Left renal pelvis (tissue), 4 donors: ENCODE results near the gene TM9SF1. TPM values are rescaled to one million over a fixed set of nuclear protein-coding genes. Genes with fewer than 3 reads are reported as not detected.

Experiments
- polyA plus RNA-seq, 4 donors: library from polyadenylated mRNA; unstranded; fragments of 120-200 nt; gene quantifications; one replicate each; pipeline ENCODE4 v1.2.1, GENCODE V29; 2013; ENCODE audit not compliant: insufficient read length in 4 of 4

The TM9SF1 gene
- polyA plus RNA-seq, 4 donors: 32.9 to 43.7 (median 35.4) TPM

Other genes with a start within 250 kb of the TM9SF1 start
- 10 to 100 TPM; 28.3 to 50.8 (median 44.2) TPM for gene DHRS4, start 241.7 kb downstream of the TM9SF1 start, polyA plus RNA-seq
- 10 to 100 TPM; 27.6 to 52.8 (median 31.4) TPM for gene DHRS4L2, start 206.5 kb downstream of the TM9SF1 start, polyA plus RNA-seq
- gene CARMIL3, start 143.4 kb downstream of the TM9SF1 start, polyA plus RNA-seq: 1 to 10 TPM; 1.2 to 2.0 (median 1.8) TPM
- not detected for gene CPNE6, start 123.9 kb downstream of the TM9SF1 start, polyA plus RNA-seq
- gene PCK2, start 101.1 kb downstream of the TM9SF1 start, polyA plus RNA-seq: 10 to 100 TPM in 3 of 4 donors, 1 to 10 TPM in 1; 7.7 to 31.0 (median 24.0) TPM
- gene DCAF11, start 80.7 kb downstream of the TM9SF1 start, polyA plus RNA-seq: 10 to 100 TPM; 41.2 to 90.6 (median 73.0) TPM
- 1 to 10 TPM in 3 of 4 donors, under 1 TPM in 1; 0.59 to 4.1 (median 2.1) TPM for gene NRL, start 80.5 kb downstream of the TM9SF1 start, polyA plus RNA-seq
- gene FITM1, start 64.8 kb downstream of the TM9SF1 start, polyA plus RNA-seq: 1 to 10 TPM in 1 of 4 donors, under 1 TPM in 3; 0.55 to 1.6 (median 0.79) TPM
- gene PSME1, start 59.2 kb downstream of the TM9SF1 start, polyA plus RNA-seq: 100 to 1,000 TPM; 131 to 226 (median 197) TPM
- 10 to 100 TPM in 3 of 4 donors, 1 to 10 TPM in 1; 9.7 to 21.4 (median 19.4) TPM for gene EMC9, start 53.9 kb downstream of the TM9SF1 start, polyA plus RNA-seq
- 100 to 1,000 TPM; 134 to 185 (median 166) TPM for gene PSME2, start 48.8 kb downstream of the TM9SF1 start, polyA plus RNA-seq
- 10 to 100 TPM; 44.8 to 59.8 (median 47.4) TPM for gene RNF31, start 47.9 kb downstream of the TM9SF1 start, polyA plus RNA-seq
- gene IRF9, start 34.2 kb downstream of the TM9SF1 start, polyA plus RNA-seq: 10 to 100 TPM; 46.1 to 68.1 (median 57.0) TPM
- gene REC8, start 23.4 kb downstream of the TM9SF1 start, polyA plus RNA-seq: 100 to 1,000 TPM in 1 of 4 donors, 10 to 100 TPM in 3; 28.0 to 100 (median 57.9) TPM
- 10 to 100 TPM; 19.8 to 39.5 (median 31.0) TPM for gene IPO4, start 6.6 kb downstream of the TM9SF1 start, polyA plus RNA-seq
- gene TSSK4, start 10.3 kb upstream of the TM9SF1 start, polyA plus RNA-seq: 10 to 100 TPM in 1 of 4 donors, 1 to 10 TPM in 3; 4.2 to 12.0 (median 5.6) TPM
- 10 to 100 TPM; 27.8 to 58.4 (median 52.0) TPM for gene CHMP4A, start 18.0 kb upstream of the TM9SF1 start, polyA plus RNA-seq
- gene MDP1, start 20.6 kb upstream of the TM9SF1 start, polyA plus RNA-seq: 10 to 100 TPM in 3 of 4 donors, 1 to 10 TPM in 1; 8.3 to 16.9 (median 11.3) TPM
- 100 to 1,000 TPM; 189 to 230 (median 217) TPM for gene NEDD8, start 36.9 kb upstream of the TM9SF1 start, polyA plus RNA-seq
- gene GMPR2, start 37.5 kb upstream of the TM9SF1 start, polyA plus RNA-seq: 100 to 1,000 TPM in 3 of 4 donors, 10 to 100 TPM in 1; 65.6 to 124 (median 117) TPM
- 10 to 100 TPM; 57.3 to 62.1 (median 60.1) TPM for gene TINF2, start 47.2 kb upstream of the TM9SF1 start, polyA plus RNA-seq
- gene TGM1, start 67.7 kb upstream of the TM9SF1 start, polyA plus RNA-seq: 1 to 10 TPM; 1.6 to 6.6 (median 2.6) TPM
- gene RABGGTA, start 76.2 kb upstream of the TM9SF1 start, polyA plus RNA-seq: 10 to 100 TPM; 19.4 to 28.6 (median 20.3) TPM
- 10 to 100 TPM; 27.8 to 54.8 (median 43.2) TPM for gene DHRS1, start 104.3 kb upstream of the TM9SF1 start, polyA plus RNA-seq
- 10 to 100 TPM; 20.0 to 27.0 (median 25.4) TPM for gene NOP9, start 104.4 kb upstream of the TM9SF1 start, polyA plus RNA-seq
- 10 to 100 TPM; 20.2 to 28.4 (median 24.5) TPM for gene CIDEB, start 112.5 kb upstream of the TM9SF1 start, polyA plus RNA-seq
- 1 to 10 TPM; 1.7 to 4.4 (median 3.0) TPM for gene LTB4R2, start 114.7 kb upstream of the TM9SF1 start, polyA plus RNA-seq
- 1 to 10 TPM; 2.1 to 6.5 (median 4.9) TPM for gene LTB4R, start 116.1 kb upstream of the TM9SF1 start, polyA plus RNA-seq
- 10 to 100 TPM in 3 of 4 donors, 1 to 10 TPM in 1; 8.4 to 23.3 (median 20.0) TPM for gene ADCY4, start 139.6 kb upstream of the TM9SF1 start, polyA plus RNA-seq
- 1 to 10 TPM; 2.3 to 4.3 (median 3.8) TPM for gene RIPK3, start 144.6 kb upstream of the TM9SF1 start, polyA plus RNA-seq
- gene NFATC4, start 172.7 kb upstream of the TM9SF1 start, polyA plus RNA-seq: 100 to 1,000 TPM in 1 of 4 donors, 10 to 100 TPM in 3; 52.5 to 151 (median 78.2) TPM
- gene NYNRIN, start 203.6 kb upstream of the TM9SF1 start, polyA plus RNA-seq: 10 to 100 TPM; 46.0 to 95.5 (median 49.4) TPM
- gene CBLN3, start 234.2 kb upstream of the TM9SF1 start, polyA plus RNA-seq: 1 to 10 TPM; 2.2 to 4.7 (median 2.6) TPM
- gene KHNYN, start 234.5 kb upstream of the TM9SF1 start, polyA plus RNA-seq: 10 to 100 TPM; 35.8 to 50.0 (median 40.5) TPM
- 10 to 100 TPM; 37.9 to 82.1 (median 52.3) TPM for gene SDR39U1, start 247.3 kb upstream of the TM9SF1 start, polyA plus RNA-seq